ENCODE data around the gene PSMB2. TPM values are rescaled to one million over a fixed set of nuclear protein-coding genes. Genes with fewer than 3 reads are reported as not detected.

The PSMB2 gene
- total and polyA plus RNA-seq, 2 of the 8 experiments (the other 6 are each of a cell fraction or from before 2014, with no cell fraction given), result 91.4 to 101 TPM

DNA sequence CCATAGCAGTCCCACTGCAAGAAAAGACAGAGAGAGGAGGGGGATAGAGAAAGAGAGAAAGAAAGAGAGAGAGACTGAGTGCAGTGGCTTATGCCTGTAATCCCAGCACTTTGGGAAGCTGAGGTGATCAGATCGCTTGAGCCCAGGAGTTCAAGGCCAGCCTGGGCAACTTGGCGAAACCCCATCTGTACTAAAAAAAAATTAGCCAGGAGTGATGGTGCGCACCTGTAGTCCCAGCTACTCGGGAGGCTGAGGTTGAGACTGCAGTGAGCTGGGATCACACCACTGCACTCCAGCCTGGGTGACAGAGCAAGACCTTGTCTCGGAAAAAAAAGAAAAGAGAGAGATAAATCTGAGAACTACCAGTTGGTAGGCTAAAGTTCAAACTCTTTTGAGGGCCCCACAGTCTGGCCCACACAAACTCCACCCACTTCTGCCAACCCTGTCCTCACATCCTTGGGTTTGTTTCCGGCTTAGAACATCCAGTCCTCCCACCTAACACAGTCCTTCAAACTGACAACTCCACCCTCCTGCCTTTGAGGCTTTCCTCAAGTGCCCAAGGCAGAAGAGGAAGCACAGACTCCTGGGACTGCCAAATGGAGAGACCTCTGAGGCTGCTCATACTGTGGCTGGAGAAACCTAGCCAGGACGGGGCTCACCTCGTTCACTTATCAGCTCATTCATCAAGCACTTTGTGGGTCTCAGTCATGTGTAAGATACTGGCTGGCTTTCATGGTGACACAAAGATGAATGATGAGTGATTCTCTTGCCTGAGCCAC lies 48.1 kb downstream of the PSMB2 start (continued):
- TF ChIP-seq RBBP5 (IDR thresholded peaks at IDR 0.05; ENCODE audit: borderline replicate concordance, low read depth, low read length), result no peak

All from H1 (cell line).